ENCODE measurements around the gene USP43.
"Not testable (repeated sequence)": the region's sequence is repeated elsewhere in the genome, so short reads cannot be mapped to it uniquely, and the experiment has no call there.

USP43 gene

GRCh38 chr17:9636501-9636900 lies 8.8 kb upstream of the USP43 start:
- no peaks in the 10 kb centered on the region for H3K4me1 Mint-ChIP-seq (ENCODE audit: low read depth)

DNA sequence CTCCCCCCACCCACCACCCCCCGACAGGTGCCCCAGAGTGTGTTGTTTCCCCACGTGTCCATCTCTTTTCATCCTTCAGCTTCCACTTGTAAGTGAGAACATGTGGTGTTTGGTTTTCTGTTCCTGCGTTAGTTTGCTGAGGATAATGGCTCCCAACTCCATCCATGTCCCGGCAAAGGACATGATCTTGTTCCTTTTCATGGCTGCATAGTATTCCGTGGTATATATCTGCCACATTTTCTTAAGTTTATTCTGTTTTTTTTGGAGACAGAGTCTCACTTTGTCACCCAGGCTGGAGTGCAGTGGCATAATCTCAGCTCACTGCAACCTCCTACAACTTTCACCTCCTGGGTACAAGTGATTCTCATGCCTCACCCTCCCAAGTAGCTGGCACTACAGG lies 4.9 kb upstream of the USP43 start:
- H3K9me3 Mint-ChIP-seq; H3K36me3 Mint-ChIP-seq (ENCODE audit: low read depth); H3K4me1 Mint-ChIP-seq (ENCODE audit: low read depth); DNase-seq (ENCODE audit: low spot score); H3K27ac Mint-ChIP-seq; H3K4me3 Mint-ChIP-seq: not testable (repeated sequence)
- peaks cover 22% of the 10 kb centered on the region for H3K27me3 Mint-ChIP-seq (ENCODE audit: low read depth)

More at GRCh38 chr17:9636501-9636900, 8.8 kb upstream of the USP43 start:
- H3K36me3 Mint-ChIP-seq (ENCODE audit: low read depth), result no peaks in the 10 kb centered on the region
- H3K4me3 Mint-ChIP-seq, result no peak overlapping the region
- no peak for DNase-seq (ENCODE audit: low spot score)
- no peaks in the 10 kb centered on the region for H3K9me3 Mint-ChIP-seq
- H3K27ac Mint-ChIP-seq, result no peak overlapping the region
- peaks cover 3% of the 10 kb centered on the region for H3K27me3 Mint-ChIP-seq (ENCODE audit: low read depth)

DNA sequence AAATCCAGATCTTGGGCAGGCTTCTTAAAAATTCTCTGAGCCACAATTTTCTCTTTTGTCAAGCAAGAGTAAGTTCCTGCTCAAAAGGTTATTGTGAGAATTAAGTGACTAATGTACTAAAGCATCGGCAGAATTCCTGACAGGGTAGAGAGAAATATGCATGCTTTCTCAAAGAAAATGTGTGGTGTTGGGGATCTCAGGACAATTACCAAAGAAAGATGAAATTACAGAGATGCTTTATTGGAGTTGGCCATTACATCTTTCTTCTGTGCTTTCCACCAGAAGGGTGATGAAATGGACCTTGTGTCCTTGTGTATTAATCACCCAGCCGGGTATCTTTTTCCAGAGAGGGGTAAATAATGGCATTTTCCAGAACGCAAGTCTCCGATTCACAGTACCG lies 1.7 kb upstream of the USP43 start:
- Mint-ChIP-seq H3K4me1 (ENCODE audit: low read depth) (peaks cover 9% of the 10 kb centered on the region), H3K9me3 (no peaks in the 10 kb centered on the region), H3K27me3 (ENCODE audit: low read depth) (peaks cover 44% of the 10 kb centered on the region), H3K36me3 (ENCODE audit: low read depth) (no peaks in the 10 kb centered on the region), H3K27ac (no peak overlapping the region), H3K4me3 (peak overlapping the region; percentile 18)
- DNase-seq (ENCODE audit: low spot score), result no peak

DNA sequence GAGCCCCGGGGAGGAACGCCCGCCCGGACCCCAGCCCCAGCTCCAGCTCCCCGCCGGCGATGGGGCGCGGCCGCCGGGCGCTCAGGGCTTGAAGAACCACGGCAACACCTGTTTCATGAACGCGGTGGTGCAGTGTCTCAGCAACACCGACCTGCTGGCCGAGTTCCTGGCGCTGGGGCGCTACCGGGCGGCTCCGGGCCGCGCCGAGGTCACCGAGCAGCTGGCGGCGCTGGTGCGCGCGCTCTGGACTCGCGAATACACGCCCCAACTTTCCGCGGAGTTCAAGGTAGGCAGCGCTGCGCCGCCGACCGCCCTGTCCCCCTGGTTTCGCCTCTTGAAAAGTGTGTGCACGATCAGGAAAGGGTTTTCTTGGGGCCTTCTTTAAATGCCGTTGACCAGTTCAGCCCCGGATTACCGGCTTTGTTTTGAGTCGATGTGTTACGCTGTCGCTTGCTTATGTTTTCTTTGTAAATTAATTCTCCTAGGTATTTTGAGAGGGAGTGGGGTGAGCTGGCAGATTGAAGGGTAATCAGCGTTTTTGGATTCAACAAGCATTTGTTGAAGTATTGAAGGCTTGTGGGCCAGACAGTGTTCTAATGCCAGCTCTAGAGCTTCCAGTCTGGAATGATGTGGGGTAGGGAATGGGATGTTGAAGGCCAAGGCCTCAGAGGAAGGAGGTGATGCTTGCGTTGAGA lies 681 bp downstream of the USP43 start:
- no peaks in the 10 kb centered on the region for H3K36me3 Mint-ChIP-seq (ENCODE audit: low read depth)
- no peak overlapping the region for H3K27ac Mint-ChIP-seq
- H3K4me1 Mint-ChIP-seq (ENCODE audit: low read depth), result peaks cover 9% of the 10 kb centered on the region
- peak overlapping the region; percentile 67 for H3K4me3 Mint-ChIP-seq
- H3K27me3 Mint-ChIP-seq (ENCODE audit: low read depth), result peaks cover 44% of the 10 kb centered on the region
- H3K9me3 Mint-ChIP-seq, result no peaks in the 10 kb centered on the region
- DNase-seq (ENCODE audit: low spot score), result peak; percentile 21

DNA sequence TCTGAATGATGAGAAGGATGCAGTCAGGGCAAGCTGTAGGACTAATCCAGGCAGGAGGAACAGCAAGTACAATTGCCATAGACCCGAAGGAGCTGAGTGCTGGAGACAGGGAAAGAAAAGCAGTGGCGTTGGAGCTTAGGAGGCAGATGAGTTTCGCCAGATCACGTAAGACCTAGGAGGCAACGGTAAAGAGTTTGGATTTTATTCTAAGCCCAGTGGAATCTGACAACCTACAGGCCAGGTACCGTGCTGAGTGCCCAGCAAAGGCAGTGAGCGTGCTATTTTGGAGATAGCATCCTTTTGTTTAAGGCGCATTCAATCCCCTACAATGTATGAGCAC lies 1.2 kb downstream of the USP43 start:
- DNase-seq (ENCODE audit: low spot score), result no peak
- peak overlapping the region; percentile 67 for H3K4me3 Mint-ChIP-seq
- no peaks in the 10 kb centered on the region for H3K9me3 Mint-ChIP-seq
- H3K27me3 Mint-ChIP-seq (ENCODE audit: low read depth), result peaks cover 44% of the 10 kb centered on the region
- H3K4me1 Mint-ChIP-seq (ENCODE audit: low read depth), result peaks cover 9% of the 10 kb centered on the region
- H3K36me3 Mint-ChIP-seq (ENCODE audit: low read depth), result no peaks in the 10 kb centered on the region
- H3K27ac Mint-ChIP-seq, result no peak overlapping the region

DNA sequence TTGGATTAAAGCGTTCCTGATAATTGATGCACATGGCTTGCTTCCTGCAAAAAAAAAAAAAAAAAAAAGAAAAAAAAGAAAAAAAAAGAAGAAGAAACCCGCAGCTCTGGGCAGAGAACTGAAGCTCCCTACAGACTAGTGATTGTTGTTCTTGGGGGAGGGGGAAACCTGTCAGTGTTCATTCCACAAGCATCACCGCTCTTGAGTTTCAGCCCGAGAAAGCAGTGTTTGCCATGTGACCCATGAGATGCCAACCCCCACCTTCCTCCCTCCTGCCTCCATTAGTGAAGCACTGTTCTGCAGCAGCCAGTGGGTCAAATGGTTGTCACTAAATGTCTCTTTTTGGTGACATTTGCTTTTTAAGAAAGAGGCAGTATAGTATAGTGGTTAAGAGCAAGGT lies 1.7 kb downstream of the USP43 start:
- Mint-ChIP-seq H3K27me3 (ENCODE audit: low read depth) (peaks cover 44% of the 10 kb centered on the region), H3K4me3 (no peak overlapping the region)

DNA sequence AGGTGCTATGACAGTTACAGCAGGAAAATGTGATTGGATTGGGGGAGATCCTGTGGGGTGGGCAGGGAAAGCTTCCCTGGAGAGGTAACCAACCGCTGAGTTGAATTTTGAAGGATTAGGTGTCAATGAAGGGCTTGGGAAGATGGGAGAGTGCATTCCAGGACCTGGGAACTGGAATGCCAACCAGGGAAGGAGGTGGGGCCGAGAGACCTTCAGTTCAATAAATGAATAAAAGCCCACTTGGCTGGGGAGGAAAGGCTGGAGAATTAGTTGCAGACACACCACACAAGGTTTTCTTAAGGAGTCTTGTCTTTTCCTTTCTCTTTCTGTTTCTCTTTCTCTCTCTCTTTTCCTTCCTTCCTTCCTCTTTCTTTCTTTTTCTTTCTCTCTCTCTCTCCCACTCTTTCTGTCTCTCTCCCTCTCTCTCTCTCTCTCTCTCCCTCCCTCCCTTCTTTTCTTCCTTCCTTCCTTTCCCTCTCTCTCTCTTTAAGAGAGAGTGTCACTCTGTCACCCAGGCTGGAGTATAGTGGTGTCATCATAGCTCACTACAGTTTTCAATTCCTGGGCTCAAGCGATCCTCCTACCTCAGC lies 3.3 kb downstream of the USP43 start:
- no peak overlapping the region for H3K4me3 Mint-ChIP-seq
- no peak for DNase-seq (ENCODE audit: low spot score)
- H3K36me3 Mint-ChIP-seq (ENCODE audit: low read depth), result no peaks in the 10 kb centered on the region
- H3K4me1 Mint-ChIP-seq (ENCODE audit: low read depth), result peaks cover 9% of the 10 kb centered on the region
- H3K27me3 Mint-ChIP-seq (ENCODE audit: low read depth), result peaks cover 40% of the 10 kb centered on the region
- H3K9me3 Mint-ChIP-seq, result no peaks in the 10 kb centered on the region
- H3K27ac Mint-ChIP-seq, result no peak overlapping the region

More for the DNA sequence above, 1.7 kb downstream of the USP43 start:
- Mint-ChIP-seq H3K9me3 (no peaks in the 10 kb centered on the region), H3K4me1 (ENCODE audit: low read depth) (peaks cover 9% of the 10 kb centered on the region), H3K27ac (no peak overlapping the region), H3K36me3 (ENCODE audit: low read depth) (no peaks in the 10 kb centered on the region)
- DNase-seq (ENCODE audit: low spot score), result no peak

DNA sequence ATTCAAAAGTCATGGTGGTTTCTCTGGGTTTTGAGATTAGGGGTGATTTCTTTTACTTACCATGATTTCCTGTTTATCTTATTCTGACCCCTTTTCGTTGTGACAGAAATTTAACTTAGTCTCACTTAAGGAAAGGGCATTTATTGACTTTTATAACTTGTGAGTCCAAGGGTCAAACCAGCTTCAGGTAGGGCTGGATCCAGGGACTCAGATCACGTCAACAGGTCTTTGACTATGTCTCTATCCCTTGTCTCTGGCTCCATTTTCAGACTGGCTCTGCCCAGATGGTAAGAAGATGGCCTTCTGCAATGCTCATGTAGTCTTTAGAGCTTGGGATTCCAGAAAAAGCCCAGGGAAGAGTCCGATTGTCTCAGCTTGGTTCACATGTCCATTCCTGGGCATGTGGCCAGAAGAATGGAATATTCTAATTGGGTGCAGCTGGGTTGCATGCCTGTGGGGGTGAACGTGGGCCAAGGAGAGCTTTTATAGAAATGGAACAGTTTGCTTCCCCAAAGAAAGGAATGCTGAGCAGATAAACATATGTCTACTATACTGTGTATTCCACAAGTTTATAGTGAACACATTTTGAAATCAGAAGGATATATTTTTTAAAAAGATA lies 13.4 kb downstream of the USP43 start:
- peaks cover 4% of the 10 kb centered on the region for H3K27me3 Mint-ChIP-seq (ENCODE audit: low read depth)
- H3K9me3 Mint-ChIP-seq, result no peaks in the 10 kb centered on the region
- no peak for DNase-seq (ENCODE audit: low spot score)
- H3K4me1 Mint-ChIP-seq (ENCODE audit: low read depth), result no peaks in the 10 kb centered on the region
- no peak overlapping the region for H3K27ac Mint-ChIP-seq
- H3K36me3 Mint-ChIP-seq (ENCODE audit: low read depth), result no peaks in the 10 kb centered on the region
- H3K4me3 Mint-ChIP-seq, result no peak overlapping the region

GRCh38 chr17:9661027-9661426 lies 15.7 kb downstream of the USP43 start:
- peaks cover 4% of the 10 kb centered on the region for H3K4me1 Mint-ChIP-seq (ENCODE audit: low read depth)
- peaks cover 2% of the 10 kb centered on the region for H3K27me3 Mint-ChIP-seq (ENCODE audit: low read depth)
- no peak overlapping the region for H3K4me3 Mint-ChIP-seq
- no peak for DNase-seq (ENCODE audit: low spot score)
- H3K27ac Mint-ChIP-seq, result no peak overlapping the region
- no peaks in the 10 kb centered on the region for H3K9me3 Mint-ChIP-seq
- H3K36me3 Mint-ChIP-seq (ENCODE audit: low read depth), result no peaks in the 10 kb centered on the region

- DNase-seq (ENCODE audit: low spot score); H3K9me3 Mint-ChIP-seq; H3K27me3 Mint-ChIP-seq (ENCODE audit: low read depth); H3K4me3 Mint-ChIP-seq; H3K36me3 Mint-ChIP-seq (ENCODE audit: low read depth); H3K27ac Mint-ChIP-seq: not testable (repeated sequence)
- peaks cover 12% of the 10 kb centered on the region for H3K4me1 Mint-ChIP-seq (ENCODE audit: low read depth)
Measured at GRCh38 chr17:9663511-9663910, 18.2 kb downstream of the USP43 start.

DNA sequence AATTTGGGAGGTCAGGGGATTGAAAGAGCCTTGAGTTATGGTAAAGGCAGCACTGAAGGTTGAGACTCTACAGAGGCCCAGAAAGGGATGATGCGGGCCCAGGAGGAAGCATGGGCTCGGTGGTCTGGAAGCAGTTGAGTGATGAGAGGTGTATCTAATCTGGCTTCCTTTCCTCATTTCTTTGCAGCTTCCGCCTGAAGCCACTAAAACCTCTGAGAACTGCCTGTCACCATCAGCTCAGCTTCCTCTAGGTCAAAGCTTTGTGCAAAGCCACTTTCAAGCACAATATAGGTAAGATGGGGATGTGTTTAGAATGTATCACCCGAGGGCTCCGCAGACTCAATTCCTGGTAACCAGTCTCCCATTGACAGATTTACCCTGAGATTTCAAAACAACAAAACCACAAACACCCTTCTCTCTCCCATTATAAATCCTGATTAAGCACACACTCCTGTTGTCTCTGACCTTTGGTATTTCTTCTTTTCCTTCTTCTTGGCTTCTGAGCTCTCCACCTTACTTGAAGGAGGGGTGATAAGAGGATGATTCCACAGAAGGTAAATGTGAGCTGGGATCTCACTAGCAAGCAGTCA lies 21.2 kb downstream of the USP43 start:
- H3K4me3 Mint-ChIP-seq, result no peak overlapping the region
- no peaks in the 10 kb centered on the region for H3K36me3 Mint-ChIP-seq (ENCODE audit: low read depth)
- peaks cover 12% of the 10 kb centered on the region for H3K4me1 Mint-ChIP-seq (ENCODE audit: low read depth)
- no peak for DNase-seq (ENCODE audit: low spot score)
- no peaks in the 10 kb centered on the region for H3K9me3 Mint-ChIP-seq
- H3K27me3 Mint-ChIP-seq (ENCODE audit: low read depth), result no peaks in the 10 kb centered on the region
- H3K27ac Mint-ChIP-seq, result no peak overlapping the region

DNA sequence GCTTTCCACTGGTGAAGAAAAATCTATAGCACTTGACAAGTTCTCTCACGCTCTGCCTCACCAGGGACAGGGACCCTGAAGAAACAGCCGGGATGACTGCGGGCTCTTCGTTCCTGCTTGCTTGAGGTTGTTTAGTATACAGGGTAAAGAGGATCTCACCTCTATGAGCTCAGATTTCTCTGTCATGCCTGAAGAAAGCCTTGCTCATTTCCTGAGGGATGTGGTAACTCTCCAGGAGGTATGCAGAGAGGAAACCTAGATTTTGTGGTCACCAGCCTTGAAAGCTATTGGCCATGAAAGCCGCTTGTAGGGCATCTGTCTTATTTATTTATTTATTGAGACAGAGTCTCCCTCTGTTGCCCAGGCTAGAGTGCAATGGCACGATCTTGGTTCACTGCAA lies 23.2 kb downstream of the USP43 start:
- Mint-ChIP-seq H3K4me1 (ENCODE audit: low read depth) (peaks cover 12% of the 10 kb centered on the region), H3K9me3 (no peaks in the 10 kb centered on the region), H3K36me3 (ENCODE audit: low read depth) (no peaks in the 10 kb centered on the region)

DNA sequence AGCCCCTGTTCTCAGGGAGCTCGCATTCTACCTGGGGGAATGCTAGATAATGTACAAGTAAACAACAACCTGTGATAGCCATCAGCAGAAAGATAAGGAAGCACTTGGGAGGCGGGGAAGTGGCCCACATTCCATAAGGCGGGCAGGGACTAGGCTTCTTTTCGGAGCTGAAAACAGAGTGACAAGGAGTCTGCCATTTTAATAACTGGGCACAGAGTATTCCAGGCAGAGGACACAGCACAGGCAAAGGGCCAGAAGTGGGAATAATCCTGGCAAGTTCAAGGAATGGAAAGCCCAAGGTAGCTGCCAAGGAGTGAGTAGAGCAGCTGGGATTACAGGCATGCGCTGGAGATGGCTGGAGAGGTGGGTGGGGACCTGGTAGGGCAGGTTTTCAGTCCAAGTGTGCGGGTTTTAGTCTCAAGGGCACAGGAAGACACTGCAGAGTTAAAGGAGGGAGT lies 24.3 kb downstream of the USP43 start:
- no peaks in the 10 kb centered on the region for H3K27me3 Mint-ChIP-seq (ENCODE audit: low read depth)
- no peaks in the 10 kb centered on the region for H3K9me3 Mint-ChIP-seq
- peaks cover 12% of the 10 kb centered on the region for H3K4me1 Mint-ChIP-seq (ENCODE audit: low read depth)
- DNase-seq (ENCODE audit: low spot score), result no peak
- H3K4me3 Mint-ChIP-seq, result no peak overlapping the region
- H3K36me3 Mint-ChIP-seq (ENCODE audit: low read depth), result no peaks in the 10 kb centered on the region
- H3K27ac Mint-ChIP-seq, result no peak overlapping the region

More for the DNA sequence above, 23.2 kb downstream of the USP43 start:
- H3K27me3 Mint-ChIP-seq (ENCODE audit: low read depth), result no peaks in the 10 kb centered on the region
- no peak overlapping the region for H3K27ac Mint-ChIP-seq
- no peak overlapping the region for H3K4me3 Mint-ChIP-seq
- DNase-seq (ENCODE audit: low spot score), result no peak

- H3K27ac Mint-ChIP-seq, result no peak overlapping the region
- H3K36me3 Mint-ChIP-seq (ENCODE audit: low read depth), result no peaks in the 10 kb centered on the region
- H3K9me3 Mint-ChIP-seq, result no peaks in the 10 kb centered on the region
- no peak overlapping the region for H3K4me3 Mint-ChIP-seq
- DNase-seq (ENCODE audit: low spot score), result no peak
- H3K27me3 Mint-ChIP-seq (ENCODE audit: low read depth), result no peaks in the 10 kb centered on the region
- H3K4me1 Mint-ChIP-seq (ENCODE audit: low read depth), result peaks cover 12% of the 10 kb centered on the region
Measured at GRCh38 chr17:9670596-9670995, 25.3 kb downstream of the USP43 start.
